SK-N-DZ (cell line): Measurements from ENCODE around the gene ZNF429.

ENCODE experiments used
- DNase-seq: peaks from one replicate; pipeline ENCODE4 v3.0.0-alpha.2; 2015; ENCODE audit warnings: low spot score

ZNF429 gene

GRCh38 chr19:21590867-21591266 lies 85.5 kb downstream of the ZNF429 start:
- no peak for DNase-seq

GRCh38 chr19:21593008-21593481 lies 87.6 kb downstream of the ZNF429 start:
- no peak for DNase-seq

- DNase-seq, result no peak
Measured at GRCh38 chr19:21593502-21593901, 88.1 kb downstream of the ZNF429 start.

GRCh38 chr19:21593934-21594820 lies 88.8 kb downstream of the ZNF429 start:
- no peak for DNase-seq

GRCh38 chr19:21595185-21595584 lies 89.8 kb downstream of the ZNF429 start:
- DNase-seq, result no peak

- no peak for DNase-seq
Measured at GRCh38 chr19:21602082-21602658, 96.8 kb downstream of the ZNF429 start.

DNA sequence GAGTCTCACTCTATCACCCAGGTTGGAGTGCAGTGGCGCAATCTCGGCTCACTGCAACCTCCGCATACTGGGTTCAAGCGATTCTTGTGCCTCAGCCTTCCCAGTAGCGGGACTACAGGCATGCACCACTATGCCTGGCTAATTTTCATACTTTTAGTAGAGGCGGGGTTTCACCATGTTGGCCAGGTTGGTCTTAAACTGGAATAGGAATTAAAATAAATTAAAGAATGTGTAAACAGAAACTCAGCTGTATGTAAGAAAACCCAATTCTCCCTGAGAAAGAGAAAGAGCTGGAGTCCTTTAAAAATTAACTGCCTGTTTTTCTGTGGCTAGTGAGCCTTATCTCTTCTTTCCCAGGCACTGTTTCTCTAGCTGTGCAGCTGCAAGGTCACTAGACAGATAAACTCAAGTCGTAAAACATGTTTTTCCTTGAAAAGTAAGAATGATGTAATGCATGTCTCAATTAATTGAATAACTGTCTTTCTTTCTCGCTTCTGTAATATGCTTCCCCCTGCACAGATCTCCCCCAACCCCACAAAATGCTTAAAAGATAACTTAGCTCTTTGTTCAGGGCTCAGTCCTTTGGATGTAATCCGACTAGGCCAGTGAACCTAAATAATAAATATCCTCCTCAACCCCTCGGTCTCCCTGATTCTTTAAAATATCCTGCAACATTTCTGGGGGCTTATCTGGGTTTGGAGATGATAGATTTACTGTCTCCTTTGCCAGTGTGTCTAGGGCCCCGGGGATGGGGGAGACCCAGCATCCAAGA lies 97.4 kb downstream of the ZNF429 start:
- DNase-seq, result peak; percentile 24

- peak; percentile 44 for DNase-seq
Measured at GRCh38 chr19:21603431-21604231, 98.2 kb downstream of the ZNF429 start.

- DNase-seq, result no peak
Measured at GRCh38 chr19:21604351-21604926, 99.0 kb downstream of the ZNF429 start.
